K562 (cell line): ENCODE results near the gene BTD. TPM values are rescaled to one million over a fixed set of nuclear protein-coding genes. Genes with fewer than 3 reads are reported as not detected.

Experiments
- ARHGAP35 ChIP-seq: fragments of 450-650 bp; IDR thresholded peaks from 2 replicates; pipeline ENCODE4 v1.6.1; 2018; ENCODE audit not compliant: partially characterized antibody
- DDX20 ChIP-seq: fragments of 450-650 bp; IDR thresholded peaks from 2 replicates; pipeline ENCODE4 v1.6.1; 2016; ENCODE audit warnings: missing genetic modification characterization, low read depth, mild to moderate bottlenecking, missing compliant biosample characterization, moderate library complexity
- E2F8 ChIP-seq: fragments of 450-650 bp; IDR thresholded peaks from 2 replicates; pipeline ENCODE4 v1.7.1; 2018; ENCODE audit warnings: mild to moderate bottlenecking, low read depth; ENCODE audit not compliant: partially characterized antibody
- ERF ChIP-seq: fragments of 450-650 bp; formaldehyde crosslinking; IDR thresholded peaks from 2 replicates; pipeline ENCODE4 v1.4.0; 2020; ENCODE audit warnings: mild to moderate bottlenecking, mixed read lengths
- IRF9 ChIP-seq: fragments of 450-650 bp; IDR thresholded peaks from 2 replicates; pipeline ENCODE4 v1.6.1; 2016; ENCODE audit warnings: missing biosample characterization, missing genetic modification characterization
- JUN ChIP-seq, 2 experiments: sonication (generic) in 1 of 2; formaldehyde crosslinking in 1 of 2; IDR thresholded peaks; 2 replicates each; pipeline versions ENCODE4 v1.6.1 to v1.8.0; 2012 to 2022; ENCODE audit warnings: borderline replicate concordance in 2 of 2, mild to moderate bottlenecking in 2 of 2, improper control_type of control experiment in 1 of 2, low read depth in 1 of 2, low read length in 1 of 2, missing genetic modification reagents in 1 of 2
- PYGO2 ChIP-seq: fragments of 450-650 bp; IDR thresholded peaks from 2 replicates; pipeline ENCODE4 v1.6.1; 2016; ENCODE audit warnings: mild to moderate bottlenecking, missing genetic modification characterization, moderate library complexity, missing compliant biosample characterization
- RAD51 ChIP-seq: fragments of 450-650 bp; IDR thresholded peaks from 2 replicates; pipeline ENCODE4 v1.7.1; 2016; ENCODE audit warnings: low read depth, mild to moderate bottlenecking, borderline replicate concordance
- SIN3B ChIP-seq: fragments of 450-650 bp; IDR thresholded peaks from 2 replicates; pipeline ENCODE4 v1.6.1; 2017; ENCODE audit warnings: low read depth, mild to moderate bottlenecking, moderate library complexity
- TAF1 ChIP-seq: IDR thresholded peaks from 2 replicates; pipeline ENCODE4 v1.6.1; 2011; ENCODE audit warnings: mild to moderate bottlenecking, low read length, moderate library complexity; ENCODE audit not compliant: insufficient read depth, control insufficient read depth, severe bottlenecking; ENCODE audit errors: extremely low read depth
- ZNF134 ChIP-seq: fragments of 250-450 bp; sonication (Bioruptor Pico); conservative IDR thresholded peaks from 2 replicates; pipeline ENCODE4 v1.4.0; 2020
- ZNF175 ChIP-seq: fragments of 200-800 bp; sonication (Bioruptor generic); IDR thresholded peaks from 2 replicates; pipeline ENCODE4 v1.6.1; 2016; ENCODE audit warnings: low read depth, mild to moderate bottlenecking, missing genetic modification characterization, missing compliant biosample characterization
- ZNF197 ChIP-seq: fragments of 200-800 bp; sonication (Bioruptor generic); IDR thresholded peaks from 2 replicates; pipeline ENCODE4 v1.6.1; 2016; ENCODE audit warnings: low read depth, missing genetic modification characterization, missing compliant biosample characterization
- ZNF3 ChIP-seq: fragments of 250-450 bp; sonication (Bioruptor Pico); IDR thresholded peaks from 2 replicates; pipeline ENCODE4 v1.5.0; 2021; ENCODE audit warnings: mild to moderate bottlenecking, moderate library complexity
- polyA plus RNA-seq, 8 experiments: library from polyadenylated mRNA; depleted of rRNA in 4 of 8; stranded (reverse) in 5 of 8; unstranded in 3 of 8; fragments of >200 nt; fragmentation: Nextera tagmentation in 2 of 8; fragmentation: Illumina TruSeq in 1 of 8; extraction: Ambion mirVana in 2 of 8; extraction: Trizol in 1 of 8; gene quantifications; 2 replicates each; pipeline versions ENCODE4 v1.2.1 to v1.2.3, GENCODE V29; 2011 to 2014; ENCODE audit warnings: inconsistent platforms in 1 of 8, missing spikeins in 1 of 8
- total RNA-seq, 7 experiments: library from RNA; depleted of rRNA in 6 of 7; stranded (reverse); fragments of >200 nt in 6 of 7; fragmentation: Illumina TruSeq in 2 of 7; extraction: Trizol in 2 of 7; gene quantifications; 2 replicates each; pipeline versions ENCODE4 v1.2.1 to v1.2.3, GENCODE V29; 2011 to 2021; ENCODE audit warnings: low replicate concordance in 1 of 7
- TF ChIP-seq, protein P1 (sequence below), 2 experiments: fragments of 450-650 bp; IDR thresholded peaks; 2 replicates each; pipeline ENCODE4 v1.6.1; 2018; ENCODE audit warnings: mild to moderate bottlenecking in 2 of 2, low read depth in 1 of 2; ENCODE audit not compliant: partially characterized antibody in 2 of 2
- TF ChIP-seq, protein P2 (sequence below): fragments of 250-450 bp; sonication (Bioruptor Pico); IDR thresholded peaks from 2 replicates; pipeline ENCODE4 v1.5.0; 2021
- TF ChIP-seq, protein P3 (sequence below): fragments of 450-650 bp; formaldehyde crosslinking; IDR thresholded peaks from 2 replicates; pipeline ENCODE4 v1.4.0; 2022; ENCODE audit warnings: mild to moderate bottlenecking, moderate library complexity

Gene BTD
- total and polyA plus RNA-seq, 9 of the 15 experiments (the other 6 are each of a cell fraction or from before 2014, with no cell fraction given), result 6.6 to 26.2 (median 10.6) TPM

DNA sequence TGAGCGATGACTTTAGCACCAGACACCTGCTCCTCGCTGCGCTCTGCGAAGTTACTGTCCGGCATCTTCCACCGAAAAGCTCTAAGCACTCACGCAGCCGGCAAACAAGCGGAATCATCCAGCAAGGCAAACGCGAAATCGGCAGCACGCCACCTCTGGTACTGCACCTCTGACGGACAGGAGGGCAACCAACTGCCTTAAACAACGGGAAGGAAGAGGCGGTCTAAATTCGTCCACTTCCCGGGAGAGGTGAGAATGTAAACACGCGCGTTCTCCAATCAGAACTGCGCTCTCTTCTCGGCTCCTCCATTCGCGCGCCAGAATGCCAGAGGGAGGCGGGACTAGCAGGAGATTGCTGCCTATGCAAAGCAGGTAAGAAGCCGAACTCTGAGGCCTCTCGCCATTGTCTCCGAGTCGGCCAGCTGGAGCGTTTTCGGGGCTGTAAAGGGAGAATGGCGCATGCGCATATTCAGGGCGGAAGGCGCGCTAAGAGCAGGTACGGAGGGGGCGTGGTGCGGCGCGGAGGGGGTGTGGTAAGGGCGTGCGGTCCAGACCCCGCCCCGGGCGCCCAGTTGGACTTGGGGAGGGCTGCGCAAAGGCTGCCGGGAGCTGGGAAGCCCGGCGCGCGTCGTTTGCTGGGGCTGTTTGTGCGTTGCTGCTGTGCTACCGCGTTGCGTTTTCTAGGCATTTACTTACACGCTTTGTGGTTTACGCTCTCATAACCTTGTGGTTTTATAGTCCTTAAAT, at the start of gene BTD, which contains the start of gene HACL1 (continued):
- TF ChIP-seq, protein P1, sequence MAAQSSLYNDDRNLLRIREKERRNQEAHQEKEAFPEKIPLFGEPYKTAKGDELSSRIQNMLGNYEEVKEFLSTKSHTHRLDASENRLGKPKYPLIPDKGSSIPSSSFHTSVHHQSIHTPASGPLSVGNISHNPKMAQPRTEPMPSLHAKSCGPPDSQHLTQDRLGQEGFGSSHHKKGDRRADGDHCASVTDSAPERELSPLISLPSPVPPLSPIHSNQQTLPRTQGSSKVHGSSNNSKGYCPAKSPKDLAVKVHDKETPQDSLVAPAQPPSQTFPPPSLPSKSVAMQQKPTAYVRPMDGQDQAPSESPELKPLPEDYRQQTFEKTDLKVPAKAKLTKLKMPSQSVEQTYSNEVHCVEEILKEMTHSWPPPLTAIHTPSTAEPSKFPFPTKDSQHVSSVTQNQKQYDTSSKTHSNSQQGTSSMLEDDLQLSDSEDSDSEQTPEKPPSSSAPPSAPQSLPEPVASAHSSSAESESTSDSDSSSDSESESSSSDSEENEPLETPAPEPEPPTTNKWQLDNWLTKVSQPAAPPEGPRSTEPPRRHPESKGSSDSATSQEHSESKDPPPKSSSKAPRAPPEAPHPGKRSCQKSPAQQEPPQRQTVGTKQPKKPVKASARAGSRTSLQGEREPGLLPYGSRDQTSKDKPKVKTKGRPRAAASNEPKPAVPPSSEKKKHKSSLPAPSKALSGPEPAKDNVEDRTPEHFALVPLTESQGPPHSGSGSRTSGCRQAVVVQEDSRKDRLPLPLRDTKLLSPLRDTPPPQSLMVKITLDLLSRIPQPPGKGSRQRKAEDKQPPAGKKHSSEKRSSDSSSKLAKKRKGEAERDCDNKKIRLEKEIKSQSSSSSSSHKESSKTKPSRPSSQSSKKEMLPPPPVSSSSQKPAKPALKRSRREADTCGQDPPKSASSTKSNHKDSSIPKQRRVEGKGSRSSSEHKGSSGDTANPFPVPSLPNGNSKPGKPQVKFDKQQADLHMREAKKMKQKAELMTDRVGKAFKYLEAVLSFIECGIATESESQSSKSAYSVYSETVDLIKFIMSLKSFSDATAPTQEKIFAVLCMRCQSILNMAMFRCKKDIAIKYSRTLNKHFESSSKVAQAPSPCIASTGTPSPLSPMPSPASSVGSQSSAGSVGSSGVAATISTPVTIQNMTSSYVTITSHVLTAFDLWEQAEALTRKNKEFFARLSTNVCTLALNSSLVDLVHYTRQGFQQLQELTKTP (IDR thresholded peaks at IDR 0.05; ENCODE audit: low read depth in 1 of 2, partially characterized antibody in 2 of 2), result peak in 1 of 2 experiments; percentile 78
- TF ChIP-seq E2F8 (peak; percentile 91), ZNF175 (CRISPR knock-in tag) (no peak), RAD51 (no peak), ZNF3 (CRISPR knock-in tag) (no peak), SIN3B (peak; percentile 68; the same call in 1 of the 2 replicates), ERF (CRISPR knock-in tag) (no peak), TAF1 (peak; percentile 83), ZNF134 (CRISPR knock-in tag) (no peak), ZNF197 (CRISPR knock-in tag) (no peak), ARHGAP35 (no peak), DDX20 (tag) (no peak), PYGO2 (tag) (no peak), IRF9 (tag) (no peak), JUN (IDR thresholded peaks at IDR 0.05; ENCODE audit: borderline replicate concordance, low read depth, low read length) (peak; percentile 19; the same call in 1 of the 2 replicates), JUN (CRISPR knock-in tag; IDR thresholded peaks at IDR 0.05; ENCODE audit: borderline replicate concordance) (no peak)
- TF ChIP-seq, protein P2, sequence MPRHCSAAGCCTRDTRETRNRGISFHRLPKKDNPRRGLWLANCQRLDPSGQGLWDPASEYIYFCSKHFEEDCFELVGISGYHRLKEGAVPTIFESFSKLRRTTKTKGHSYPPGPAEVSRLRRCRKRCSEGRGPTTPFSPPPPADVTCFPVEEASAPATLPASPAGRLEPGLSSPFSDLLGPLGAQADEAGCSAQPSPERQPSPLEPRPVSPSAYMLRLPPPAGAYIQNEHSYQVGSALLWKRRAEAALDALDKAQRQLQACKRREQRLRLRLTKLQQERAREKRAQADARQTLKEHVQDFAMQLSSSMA (CRISPR knock-in tag), result no peak
- TF ChIP-seq, protein P3, sequence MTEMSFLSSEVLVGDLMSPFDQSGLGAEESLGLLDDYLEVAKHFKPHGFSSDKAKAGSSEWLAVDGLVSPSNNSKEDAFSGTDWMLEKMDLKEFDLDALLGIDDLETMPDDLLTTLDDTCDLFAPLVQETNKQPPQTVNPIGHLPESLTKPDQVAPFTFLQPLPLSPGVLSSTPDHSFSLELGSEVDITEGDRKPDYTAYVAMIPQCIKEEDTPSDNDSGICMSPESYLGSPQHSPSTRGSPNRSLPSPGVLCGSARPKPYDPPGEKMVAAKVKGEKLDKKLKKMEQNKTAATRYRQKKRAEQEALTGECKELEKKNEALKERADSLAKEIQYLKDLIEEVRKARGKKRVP (CRISPR knock-in tag), result no peak
